C4-2B (cell line): ENCODE measurements around the gene SLC2A6.

Experiments used
- CTCF ChIP-seq: fragments of 450-650 bp; conservative IDR thresholded peaks from 2 replicates; pipeline ENCODE4 v1.5.1; 2017; ENCODE audit warnings: mild to moderate bottlenecking
- ZFX ChIP-seq: fragments of 450-650 bp; IDR thresholded peaks from 2 replicates; pipeline ENCODE4 v1.6.1; 2017

GRCh38 chr9:133516256-133516960, 37.5 kb upstream of the SLC2A6 start:
- no peak for TF ChIP-seq CTCF
- TF ChIP-seq ZFX = no peak
